WTC11 (cell line): ENCODE measurements around the gene CEP78.

Source experiments
- CTCF ChIP-seq: fragments of 200-600 bp; IDR thresholded peaks from 2 replicates; pipeline ENCODE4 v1.8.0; 2022; ENCODE audit warnings: antibody characterized with exemption
- TEAD1 ChIP-seq: sonication (generic); formaldehyde crosslinking; IDR thresholded peaks from 2 replicates; pipeline ENCODE4 v1.8.0; 2022; ENCODE audit warnings: mild to moderate bottlenecking, missing genetic modification reagents
- ZSCAN18 ChIP-seq: fragments of 250-450 bp; sonication (Bioruptor Pico); IDR thresholded peaks from 2 replicates; pipeline ENCODE4 v2.1.2; 2022; ENCODE audit warnings: mild to moderate bottlenecking, moderate library complexity

GRCh38 chr9:78218890-78219289, 17.0 kb upstream of the CEP78 start:
- TF ChIP-seq TEAD1 (CRISPR knock-in tag) = no peak
- TF ChIP-seq ZSCAN18 (CRISPR knock-in tag) = no peak
- TF ChIP-seq CTCF = no peak
